Caco-2 (cell line): ENCODE data around the gene NPHP3. TPM values are rescaled to one million over a fixed set of nuclear protein-coding genes. Genes with fewer than 3 reads are reported as not detected.
A peak's percentile ranks its signal among the peaks of the same experiment; 100 is the strongest.

Experiments used
- Bru-seq: library from RNA; stranded (reverse); fragments of 400-500 nt; gene quantifications from one replicate; lab custom pipeline; 2021; lab: Mats Ljungman, UMichigan
- BruChase-seq, 2 experiments: library from RNA; stranded (reverse); fragments of 400-500 nt; gene quantifications; one replicate each; lab custom pipeline; 2021; lab: Mats Ljungman, UMichigan
- BruUV-seq: library from RNA; stranded (reverse); fragments of 400-500 nt; replicated peaks from 2 replicates; lab custom pipeline; 2021; lab: Mats Ljungman, UMichigan
- CTCF ChIA-PET: fragments of 300-600 bp; sonication (Branson Sonifier 250); formaldehyde crosslinking; loops from one replicate; lab custom pipeline; 2022; ENCODE audit warnings: antibody characterized with exemption; lab: Charles Lee
- POLR2A ChIA-PET: fragments of 300-600 bp; sonication (Branson Sonifier 250); formaldehyde crosslinking; loops from one replicate; lab custom pipeline; 2022; ENCODE audit warnings: antibody characterized with exemption; lab: Charles Lee
- DNase-seq, 2 experiments: peaks; one replicate each; pipeline versions ENCODE4 v3.0.0 to v3.0.0-alpha.2; 2020 to 2022
- H3K27me3 ChIP-seq: replicated peaks from 2 replicates; pipeline ENCODE4 v1.6.0; 2011; ENCODE audit warnings: low read length; ENCODE audit not compliant: control insufficient read depth, insufficient read depth
- H3K36me3 ChIP-seq: 2 replicates; pipeline ENCODE4 v1.5.1; 2011; ENCODE audit warnings: low read length; ENCODE audit not compliant: control insufficient read depth, insufficient read depth
- H3K4me1 ChIP-seq: fragments of 250-450 bp; sonication (Bioruptor Pico); 2 replicates; pipeline ENCODE4 v1.5.1; 2020; ENCODE audit warnings: mild to moderate bottlenecking
- H3K4me3 ChIP-seq: 2 replicates; pipeline ENCODE4 v1.5.1; 2011; ENCODE audit warnings: low read depth, mild to moderate bottlenecking, control low read depth, low read length
- H3K9me3 ChIP-seq: fragments of 250-450 bp; sonication (Bioruptor Pico); 2 replicates; pipeline ENCODE4 v1.5.1; 2020; ENCODE audit warnings: mild to moderate bottlenecking, moderate library complexity
- H3K27ac Mint-ChIP-seq: one replicate; pipeline ENCODE4 v1.8.0; 2022; ENCODE audit warnings: mixed read lengths; ENCODE audit not compliant: unreplicated experiment
- H3K27me3 Mint-ChIP-seq: one replicate; pipeline ENCODE4 v1.8.0; 2022; ENCODE audit warnings: mixed read lengths; ENCODE audit not compliant: insufficient read depth, unreplicated experiment
- H3K36me3 Mint-ChIP-seq: one replicate; pipeline ENCODE4 v1.8.0; 2022; ENCODE audit warnings: mild to moderate bottlenecking, mixed read lengths; ENCODE audit not compliant: insufficient read depth, unreplicated experiment
- H3K4me1 Mint-ChIP-seq: one replicate; pipeline ENCODE4 v1.8.0; 2022; ENCODE audit warnings: low read depth, mixed read lengths; ENCODE audit not compliant: unreplicated experiment
- H3K4me3 Mint-ChIP-seq: one replicate; pipeline ENCODE4 v1.8.0; 2022; ENCODE audit warnings: mild to moderate bottlenecking, moderate library complexity, mixed read lengths; ENCODE audit not compliant: unreplicated experiment
- H3K9me3 Mint-ChIP-seq: one replicate; pipeline ENCODE4 v1.8.0; 2022; ENCODE audit warnings: mixed read lengths; ENCODE audit not compliant: unreplicated experiment
- CTCF ChIP-seq, 2 experiments: fragments of 200-600 bp in 1 of 2; IDR thresholded peaks; 1 replicate in 1 of 2; 2 replicates in 1 of 2; pipeline versions ENCODE4 v1.5.1 to v1.8.0; 2011 to 2022; ENCODE audit warnings: antibody characterized with exemption in 1 of 2, control low read depth in 1 of 2, inconsistent platforms in 1 of 2, low read depth in 1 of 2, low read length in 1 of 2, mild to moderate bottlenecking in 1 of 2, moderate library complexity in 1 of 2; ENCODE audit not compliant: insufficient read depth in 1 of 2, severe bottlenecking in 1 of 2, unreplicated experiment in 1 of 2
- intact Hi-C: fragments of 100-400 bp; cut with micrococcal nuclease; formaldehyde crosslinking; loops from one replicate; pipeline ENCODE4 v1.10.0; 2022; ENCODE audit not compliant: unreplicated experiment
- long read RNA-seq: library from polyadenylated mRNA; stranded (forward); transcript quantifications from one replicate; pipeline ENCODE4 v2.0.0, GENCODE V29; 2022
- total RNA-seq: library from RNA; stranded (reverse); gene quantifications from 2 replicates; pipeline ENCODE4 v1.2.3, GENCODE V29; 2022

The NPHP3 gene
- total RNA-seq, result 16.0 and 16.9 TPM in 2 replicates
- Bru-seq, nascent RNA, result percentile 82 among the genes with signal in this experiment
- BruChase-seq, experiment 1, labeled RNA remaining after a 2-hour chase, result percentile 91 among the genes with signal in this experiment
- BruChase-seq, experiment 2, labeled RNA remaining after a 6-hour chase, result percentile 91 among the genes with signal in this experiment
- long read RNA-seq, full-length matches to known transcripts, result 3 of 6 reads
- long read RNA-seq, partial matches to known transcripts, result 1 of 6 reads
- long read RNA-seq, other reads (novel, unspliced or antisense), result 2 of 6 reads

GRCh38 chr3:132722165-132723023 is at the start of gene NPHP3:
Gene NPHP3 (minus strand): TSS chr3:132722409. CDS start chr3:132722355, 54 bp downstream.
- BruUV-seq, result no TSS peak

GRCh38 chr3:132758740-132759139 is 36.5 kb upstream of the NPHP3 start:
- no peaks in the 10 kb centered on the region for H3K9me3 Mint-ChIP-seq
- BruUV-seq, result no TSS peak
- POLR2A ChIA-PET, result no interaction called here
- CTCF ChIA-PET, result no interaction called here
- no peaks in the 10 kb centered on the region for H3K9me3 ChIP-seq
- no peaks in the 10 kb centered on the region for H3K36me3 ChIP-seq
- no peaks in the 10 kb centered on the region for H3K36me3 Mint-ChIP-seq
- no peak overlapping the region for H3K27ac Mint-ChIP-seq
- H3K4me3 Mint-ChIP-seq, result no peak overlapping the region
- no peaks in the 10 kb centered on the region for H3K4me1 Mint-ChIP-seq
- no peak for DNase-seq
- intact Hi-C loops, result no loop called here
- no peak for TF ChIP-seq CTCF (IDR thresholded peaks at IDR 0.05; ENCODE audit: insufficient read depth in 1 of 2, low read depth in 1 of 2, low read length in 1 of 2, severe bottlenecking in 1 of 2, unreplicated experiment in 1 of 2)
- peaks cover 8% of the 10 kb centered on the region for H3K27me3 Mint-ChIP-seq
- no peaks in the 10 kb centered on the region for H3K4me1 ChIP-seq
- H3K27me3 ChIP-seq, result no peaks in the 10 kb centered on the region
- H3K4me3 ChIP-seq, result no peak overlapping the region

More at GRCh38 chr3:132722165-132723023, at the start of gene NPHP3:
- H3K9me3 ChIP-seq, result no peaks in the 10 kb centered on the region
- H3K36me3 ChIP-seq, result no peaks in the 10 kb centered on the region
- intact Hi-C loops, result loop anchor here (1.0 to 10.0 kb wide), 2 partner anchors 63 to 852 kb away; partner anchors contain the start of genes ACAD11 and CDV3
- peak; percentile 92 to 98 for DNase-seq
- Mint-ChIP-seq H3K27me3 (no peaks in the 10 kb centered on the region), H3K4me3 (peak within 1 kb of the TSS; percentile 87), H3K9me3 (no peaks in the 10 kb centered on the region), H3K4me1 (peaks cover 16% of the 10 kb centered on the region), H3K27ac (peak within 1 kb of the TSS; percentile 88), H3K36me3 (peaks cover 15% of the 10 kb centered on the region)
- peaks cover 9% of the 10 kb centered on the region for H3K4me1 ChIP-seq
- no peak for TF ChIP-seq CTCF (IDR thresholded peaks at IDR 0.05; ENCODE audit: insufficient read depth in 1 of 2, low read depth in 1 of 2, low read length in 1 of 2, severe bottlenecking in 1 of 2, unreplicated experiment in 1 of 2)
- peak within 1 kb of the TSS; percentile 97 for H3K4me3 ChIP-seq
- no peaks in the 10 kb centered on the region for H3K27me3 ChIP-seq
- ChIA-PET POLR2A (interaction anchor here (1.2 kb wide), 1 partner anchor 851 kb away, joined by 3 read pairs; the partner anchor contains the start of gene CDV3), CTCF (no interaction called here)

GRCh38 chr3:132756108-132756650 is 34.0 kb upstream of the NPHP3 start:
- H3K9me3 ChIP-seq, result no peaks in the 10 kb centered on the region
- no peak overlapping the region for H3K4me3 Mint-ChIP-seq
- no peak for TF ChIP-seq CTCF (IDR thresholded peaks at IDR 0.05; ENCODE audit: insufficient read depth in 1 of 2, low read depth in 1 of 2, low read length in 1 of 2, severe bottlenecking in 1 of 2, unreplicated experiment in 1 of 2)
- H3K4me3 ChIP-seq, result no peak overlapping the region
- ChIA-PET CTCF (no interaction called here), POLR2A (no interaction called here)
- peaks cover 11% of the 10 kb centered on the region for H3K27me3 Mint-ChIP-seq
- H3K9me3 Mint-ChIP-seq, result no peaks in the 10 kb centered on the region
- H3K27ac Mint-ChIP-seq, result no peak overlapping the region
- DNase-seq, result no peak
- no peaks in the 10 kb centered on the region for H3K36me3 Mint-ChIP-seq
- H3K4me1 Mint-ChIP-seq, result no peaks in the 10 kb centered on the region
- H3K27me3 ChIP-seq, result no peaks in the 10 kb centered on the region
- BruUV-seq, result no TSS peak
- no peaks in the 10 kb centered on the region for H3K4me1 ChIP-seq
- no peaks in the 10 kb centered on the region for H3K36me3 ChIP-seq
- intact Hi-C loops, result no loop called here
